ENCODE measurements around the gene ADAM10. TPM values are rescaled to one million over a fixed set of nuclear protein-coding genes. Genes with fewer than 3 reads are reported as not detected.
A peak's percentile ranks its signal among the peaks of the same experiment; 100 is the strongest.

Gene ADAM10
- total RNA-seq, 4 donors from 2014 or later: 112 to 157 (median 116) TPM

- no peak overlapping the region for H3K4me3 ChIP-seq (replicated peaks in 1 of 3)
- no peak for TF ChIP-seq POLR2A (IDR thresholded peaks at IDR 0.05)
- TF ChIP-seq CTCF (IDR thresholded peaks at IDR 0.05): no peak
- H3K27ac ChIP-seq: no peak overlapping the region
- peaks cover 6 to 12% of the 10 kb centered on the region in 2 donors for H3K4me1 ChIP-seq
- H3K9me3 ChIP-seq: no peaks in the 10 kb centered on the region
- H3K27me3 ChIP-seq: no peaks in the 10 kb centered on the region
- H3K36me3 ChIP-seq: no peaks in the 10 kb centered on the region
- no peak for DNase-seq
- WGBS, 2 donors: 90 to 97% methylated on average over 3 of the region's 3 CpGs
- intact Hi-C loops (cut with DNase I): no loop called here
Measured at GRCh38 chr15:58684036-58684710, 65.3 kb downstream of the ADAM10 start.

GRCh38 chr15:58682234-58682633, 67.3 kb downstream of the ADAM10 start:
- intact Hi-C loops (cut with DNase I): no loop called here
- TF ChIP-seq POLR2A (IDR thresholded peaks at IDR 0.05) (no peak), CTCF (IDR thresholded peaks at IDR 0.05) (no peak)

GRCh38 chr15:58678683-58679082, 70.8 kb downstream of the ADAM10 start:
- Histone ChIP-seq H3K4me3 (replicated peaks in 1 of 3) (no peak overlapping the region), H3K27ac (no peak overlapping the region), H3K27me3 (no peaks in the 10 kb centered on the region), H3K4me1 (peaks cover 0 to 2% of the 10 kb centered on the region in 2 donors), H3K36me3 (no peaks in the 10 kb centered on the region), H3K9me3 (no peaks in the 10 kb centered on the region)
- no peak for DNase-seq
- WGBS, 2 donors: 94% methylated on average over 2 of the region's 2 CpGs
- TF ChIP-seq CTCF (IDR thresholded peaks at IDR 0.05): no peak
- no peak for TF ChIP-seq POLR2A (IDR thresholded peaks at IDR 0.05)
- intact Hi-C loops (cut with DNase I): no loop called here

More at GRCh38 chr15:58682234-58682633, 67.3 kb downstream of the ADAM10 start:
- Histone ChIP-seq H3K36me3 (no peaks in the 10 kb centered on the region), H3K4me3 (replicated peaks in 1 of 3) (no peak overlapping the region), H3K27me3 (no peaks in the 10 kb centered on the region), H3K27ac (no peak overlapping the region), H3K9me3 (no peaks in the 10 kb centered on the region), H3K4me1 (peaks cover 6 to 12% of the 10 kb centered on the region in 2 donors)
- 91 to 95% methylated on average over 2 of the region's 2 CpGs for WGBS, 2 donors
- DNase-seq: no peak

- H3K4me1 ChIP-seq: no peaks in the 10 kb centered on the region
- 82 to 91% methylated on average over 1 of the region's 1 CpG for WGBS, 2 donors
- TF ChIP-seq CTCF (IDR thresholded peaks at IDR 0.05) (peak in 3 of 6 experiments; percentile 20 to 41 (median 32)), POLR2A (IDR thresholded peaks at IDR 0.05) (no peak)
- no peaks in the 10 kb centered on the region for H3K9me3 ChIP-seq
- intact Hi-C loops (cut with DNase I): no loop called here
- H3K27me3 ChIP-seq: no peaks in the 10 kb centered on the region
- no peak for DNase-seq
- H3K4me3 ChIP-seq (replicated peaks in 1 of 3): no peak overlapping the region
- no peak overlapping the region for H3K27ac ChIP-seq
- no peaks in the 10 kb centered on the region for H3K36me3 ChIP-seq
Measured at GRCh38 chr15:58677426-58677825, 72.1 kb downstream of the ADAM10 start.

- intact Hi-C loops (cut with DNase I): no loop called here
- Histone ChIP-seq H3K9me3 (no peaks in the 10 kb centered on the region), H3K27me3 (no peaks in the 10 kb centered on the region), H3K27ac (no peak overlapping the region), H3K4me3 (replicated peaks in 1 of 3) (no peak overlapping the region), H3K4me1 (no peaks in the 10 kb centered on the region), H3K36me3 (no peaks in the 10 kb centered on the region)
- WGBS, 2 donors: 94 to 95% methylated on average over 4 of the region's 4 CpGs
- no peak for DNase-seq
- TF ChIP-seq POLR2A (IDR thresholded peaks at IDR 0.05): no peak
- no peak for TF ChIP-seq CTCF (IDR thresholded peaks at IDR 0.05)
Measured at GRCh38 chr15:58676766-58677165, 72.7 kb downstream of the ADAM10 start.
